ENCODE measurements around the gene MOB3A. TPM values are rescaled to one million over a fixed set of nuclear protein-coding genes. Genes with fewer than 3 reads are reported as not detected.

MOB3A gene
- total and polyA plus RNA-seq, 2 of the 13 experiments (the other 11 are each of a cell fraction or from before 2014, with no cell fraction given) = 3.5 to 17.8 TPM

DNA sequence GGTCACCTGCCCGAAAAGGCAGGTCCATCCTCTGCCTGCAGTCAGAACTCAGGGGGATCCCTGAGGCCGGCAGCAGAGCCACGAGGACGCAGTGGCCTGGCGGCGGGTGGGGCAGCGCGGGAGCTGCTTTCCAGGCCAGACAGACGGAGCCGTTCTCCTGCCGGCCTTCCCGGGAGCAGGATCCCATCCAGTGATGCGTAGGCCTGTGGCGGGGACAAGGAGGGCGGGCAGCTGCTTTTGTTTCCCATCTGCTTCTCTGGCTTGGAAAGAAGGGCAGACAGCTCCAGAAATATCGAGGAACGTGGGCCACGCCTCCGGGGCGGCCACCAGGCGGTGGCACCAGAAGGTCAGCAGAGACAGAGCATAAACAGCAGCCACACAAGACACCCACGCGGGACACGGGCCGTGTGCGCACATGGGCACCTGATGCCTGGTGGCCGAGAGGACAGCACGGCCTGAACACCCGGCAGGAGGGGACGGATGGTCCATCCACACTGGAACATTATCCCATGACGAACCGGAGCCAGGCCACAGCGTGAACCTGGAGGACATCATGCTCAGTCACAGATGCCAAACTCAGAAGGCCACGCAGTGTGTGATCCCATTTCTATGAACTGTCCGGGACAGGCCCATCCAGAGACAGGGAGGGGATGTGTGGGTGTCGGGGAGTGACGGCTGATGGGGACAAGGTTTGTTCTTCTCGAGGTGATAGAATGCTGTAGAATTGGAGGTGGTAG lies 31.2 kb downstream of the MOB3A start (continued):
- TF ChIP-seq HMGXB3 (CRISPR knock-in tag; IDR thresholded peaks at IDR 0.05; ENCODE audit: borderline replicate concordance) (peak; percentile 32; the same call in 1 of the 2 replicates), CSRNP2 (CRISPR knock-in tag; conservative IDR thresholded peaks at IDR 0.05; ENCODE audit: low read depth) (no peak), MYNN (CRISPR knock-in tag; IDR thresholded peaks at IDR 0.05; ENCODE audit: low read depth) (0 out of 2 replicates have a peak, but pooled peaks have one; percentile 27), DMAP1 (CRISPR knock-in tag; IDR thresholded peaks at IDR 0.05) (peak; percentile 22), FOXA1 (IDR thresholded peaks at IDR 0.05) (no peak), FOXA1 (CRISPR knock-in tag; IDR thresholded peaks at IDR 0.05) (no peak), SP4 (CRISPR knock-in tag; IDR thresholded peaks at IDR 0.05) (0 out of 2 replicates have a peak, but pooled peaks have one; percentile 32), MEIS1 (CRISPR knock-in tag; IDR thresholded peaks at IDR 0.05; ENCODE audit: borderline replicate concordance) (0 out of 2 replicates have a peak, but pooled peaks have one; percentile 15), ZEB1 (IDR thresholded peaks at IDR 0.05; ENCODE audit: insufficient replicate concordance, low read depth) (no peak), ZNF597 (CRISPR knock-in tag; IDR thresholded peaks at IDR 0.05) (no peak), ZFP36 (IDR thresholded peaks at IDR 0.05; ENCODE audit: borderline replicate concordance, low read depth, low read length, partially characterized antibody) (no peak), SIX4 (CRISPR knock-in tag; IDR thresholded peaks at IDR 0.05) (no peak), ZMYM3 (CRISPR knock-in tag; IDR thresholded peaks at IDR 0.05) (no peak), ZC3H13 (CRISPR knock-in tag; IDR thresholded peaks at IDR 0.05) (no peak), MTERF4 (CRISPR knock-in tag; IDR thresholded peaks at IDR 0.05) (no peak; the same call in 1 of the 2 replicates), ZNF570 (CRISPR knock-in tag; IDR thresholded peaks at IDR 0.05; ENCODE audit: borderline replicate concordance) (no peak)
- TF ChIP-seq, protein P1, sequence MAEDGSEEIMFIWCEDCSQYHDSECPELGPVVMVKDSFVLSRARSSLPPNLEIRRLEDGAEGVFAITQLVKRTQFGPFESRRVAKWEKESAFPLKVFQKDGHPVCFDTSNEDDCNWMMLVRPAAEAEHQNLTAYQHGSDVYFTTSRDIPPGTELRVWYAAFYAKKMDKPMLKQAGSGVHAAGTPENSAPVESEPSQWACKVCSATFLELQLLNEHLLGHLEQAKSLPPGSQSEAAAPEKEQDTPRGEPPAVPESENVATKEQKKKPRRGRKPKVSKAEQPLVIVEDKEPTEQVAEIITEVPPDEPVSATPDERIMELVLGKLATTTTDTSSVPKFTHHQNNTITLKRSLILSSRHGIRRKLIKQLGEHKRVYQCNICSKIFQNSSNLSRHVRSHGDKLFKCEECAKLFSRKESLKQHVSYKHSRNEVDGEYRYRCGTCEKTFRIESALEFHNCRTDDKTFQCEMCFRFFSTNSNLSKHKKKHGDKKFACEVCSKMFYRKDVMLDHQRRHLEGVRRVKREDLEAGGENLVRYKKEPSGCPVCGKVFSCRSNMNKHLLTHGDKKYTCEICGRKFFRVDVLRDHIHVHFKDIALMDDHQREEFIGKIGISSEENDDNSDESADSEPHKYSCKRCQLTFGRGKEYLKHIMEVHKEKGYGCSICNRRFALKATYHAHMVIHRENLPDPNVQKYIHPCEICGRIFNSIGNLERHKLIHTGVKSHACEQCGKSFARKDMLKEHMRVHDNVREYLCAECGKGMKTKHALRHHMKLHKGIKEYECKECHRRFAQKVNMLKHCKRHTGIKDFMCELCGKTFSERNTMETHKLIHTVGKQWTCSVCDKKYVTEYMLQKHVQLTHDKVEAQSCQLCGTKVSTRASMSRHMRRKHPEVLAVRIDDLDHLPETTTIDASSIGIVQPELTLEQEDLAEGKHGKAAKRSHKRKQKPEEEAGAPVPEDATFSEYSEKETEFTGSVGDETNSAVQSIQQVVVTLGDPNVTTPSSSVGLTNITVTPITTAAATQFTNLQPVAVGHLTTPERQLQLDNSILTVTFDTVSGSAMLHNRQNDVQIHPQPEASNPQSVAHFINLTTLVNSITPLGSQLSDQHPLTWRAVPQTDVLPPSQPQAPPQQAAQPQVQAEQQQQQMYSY (CRISPR knock-in tag; IDR thresholded peaks at IDR 0.05) = no peak; the same call in 1 of the 2 replicates

Data from HepG2 (cell line).